HG02852 (cell line): ENCODE data around the gene TEKT1.
"Not testable (repeated sequence)": the region's sequence is repeated elsewhere in the genome, so short reads cannot be mapped to it uniquely, and the experiment has no call there.

Source experiments
- ATAC-seq: cut with Tn5 transposase; IDR thresholded peaks from one replicate; pipeline ENCODE4 v1.9.1; 2021; ENCODE audit warnings: mild to moderate bottlenecking, moderate library complexity; ENCODE audit not compliant: unreplicated experiment

Gene TEKT1

GRCh38 chr17:6816368-6816767, 15.2 kb downstream of the TEKT1 start:
- ATAC-seq: not testable (repeated sequence)

GRCh38 chr17:6815775-6816174, 15.8 kb downstream of the TEKT1 start:
- ATAC-seq: no peak

DNA sequence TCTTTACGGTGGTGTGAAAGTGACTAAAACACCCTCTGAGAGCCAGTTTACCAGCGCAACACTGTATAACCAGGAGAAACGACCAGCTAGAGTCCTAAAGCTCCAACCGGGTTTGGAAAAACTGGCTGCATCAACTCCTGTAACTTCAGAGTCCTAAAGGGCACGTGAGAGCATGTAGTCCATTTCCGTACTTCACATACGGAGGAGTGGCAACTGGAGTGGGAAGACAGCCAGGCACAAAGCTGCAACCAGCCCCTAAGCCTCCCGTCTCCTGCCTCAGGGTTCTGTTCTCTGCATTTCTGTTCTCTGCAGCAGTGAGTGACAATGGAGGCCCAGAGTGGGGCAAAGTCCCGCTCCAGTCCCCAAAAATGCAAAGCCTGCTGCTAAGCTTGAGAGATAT, 19.2 kb downstream of the TEKT1 start:
- no peak for ATAC-seq

- no peak for ATAC-seq
Measured at GRCh38 chr17:6811510-6811909, 20.0 kb downstream of the TEKT1 start.

DNA sequence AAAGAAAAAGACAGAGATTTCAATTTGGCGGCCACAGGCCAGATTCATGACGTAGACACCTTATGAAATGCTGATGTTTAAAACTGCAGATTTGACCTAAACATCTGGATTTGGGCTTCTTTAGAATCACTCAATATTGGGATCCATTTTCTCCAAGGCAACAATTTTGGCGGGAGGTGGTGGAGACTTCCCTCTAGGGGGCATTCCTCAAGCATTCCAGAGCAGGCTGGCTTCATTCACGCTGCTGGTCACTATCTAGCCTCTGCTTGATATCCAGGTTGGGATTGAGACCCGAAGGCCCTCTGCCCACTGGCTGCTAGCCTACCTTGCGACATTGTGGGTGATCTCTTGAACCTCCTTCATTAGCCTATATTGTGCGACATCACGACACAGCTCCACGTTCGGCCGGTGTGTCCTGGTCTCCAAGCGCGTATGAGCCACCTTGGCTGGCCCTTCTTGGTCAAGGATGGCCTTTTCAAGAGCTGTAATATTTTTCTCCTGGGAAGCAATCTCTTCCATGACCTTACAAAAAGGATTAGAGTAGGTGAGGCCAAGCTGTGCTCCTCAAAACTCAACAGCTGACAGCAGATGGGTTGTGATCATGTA, 31.0 kb downstream of the TEKT1 start:
- ATAC-seq: no peak

GRCh38 chr17:6799738-6800137, 31.8 kb downstream of the TEKT1 start:
- ATAC-seq: no peak

DNA sequence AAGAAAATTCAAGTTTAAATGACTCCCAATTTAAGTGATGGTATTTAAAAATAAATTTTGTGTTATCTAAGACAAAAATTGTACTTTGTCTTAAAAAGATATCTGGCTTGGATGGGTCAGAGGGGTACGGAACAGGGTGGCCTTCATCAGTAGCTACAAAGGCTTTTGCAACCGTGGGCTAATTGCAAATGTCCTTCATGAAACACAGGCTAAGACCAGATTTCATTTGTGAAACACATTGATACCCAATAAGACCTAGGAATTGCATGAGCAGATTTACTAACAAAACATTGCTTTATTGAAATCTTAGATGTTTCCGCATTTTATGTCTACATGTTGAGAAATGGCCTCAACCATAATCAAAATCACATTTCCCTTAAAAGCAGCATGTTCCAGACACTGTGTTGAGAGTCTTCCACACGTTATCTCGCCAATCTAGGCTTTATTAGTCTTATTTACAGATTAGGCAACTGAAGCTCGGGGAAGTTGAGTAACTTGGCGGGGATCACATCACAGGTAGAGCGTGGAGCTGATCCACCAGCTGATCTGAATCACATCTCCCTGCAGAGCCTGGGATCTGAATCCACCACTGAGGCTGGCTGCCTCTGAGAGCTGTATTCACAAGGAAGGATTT, 33.7 kb downstream of the TEKT1 start:
- ATAC-seq: no peak

DNA sequence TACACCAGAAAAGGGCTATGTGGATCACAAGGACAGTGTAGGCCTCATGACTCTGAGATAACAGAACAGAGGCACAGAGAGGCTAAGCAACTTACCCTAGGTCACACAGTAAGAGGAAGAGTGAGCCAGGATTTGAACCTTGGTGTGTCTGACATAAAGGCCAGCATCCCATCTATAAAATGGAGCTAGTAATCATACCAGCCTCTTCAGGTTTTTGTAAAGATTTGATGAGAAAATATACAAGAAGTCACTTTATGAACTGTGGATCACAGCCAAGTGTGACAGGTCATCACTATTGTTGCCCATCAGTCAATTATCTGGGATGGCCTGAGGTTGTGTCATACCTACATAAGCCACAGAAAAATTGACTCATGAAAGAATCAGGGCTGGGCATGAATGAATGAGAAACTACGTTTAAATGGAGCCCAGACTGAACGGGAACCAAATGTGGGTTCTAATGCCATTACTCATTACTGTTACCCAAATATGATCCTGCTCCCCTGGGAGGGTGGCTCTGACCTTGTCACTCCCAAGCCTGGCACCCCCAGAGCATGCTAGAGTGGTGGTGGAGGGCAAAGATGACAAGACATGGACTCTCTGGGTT, 34.5 kb downstream of the TEKT1 start:
- ATAC-seq: no peak

DNA sequence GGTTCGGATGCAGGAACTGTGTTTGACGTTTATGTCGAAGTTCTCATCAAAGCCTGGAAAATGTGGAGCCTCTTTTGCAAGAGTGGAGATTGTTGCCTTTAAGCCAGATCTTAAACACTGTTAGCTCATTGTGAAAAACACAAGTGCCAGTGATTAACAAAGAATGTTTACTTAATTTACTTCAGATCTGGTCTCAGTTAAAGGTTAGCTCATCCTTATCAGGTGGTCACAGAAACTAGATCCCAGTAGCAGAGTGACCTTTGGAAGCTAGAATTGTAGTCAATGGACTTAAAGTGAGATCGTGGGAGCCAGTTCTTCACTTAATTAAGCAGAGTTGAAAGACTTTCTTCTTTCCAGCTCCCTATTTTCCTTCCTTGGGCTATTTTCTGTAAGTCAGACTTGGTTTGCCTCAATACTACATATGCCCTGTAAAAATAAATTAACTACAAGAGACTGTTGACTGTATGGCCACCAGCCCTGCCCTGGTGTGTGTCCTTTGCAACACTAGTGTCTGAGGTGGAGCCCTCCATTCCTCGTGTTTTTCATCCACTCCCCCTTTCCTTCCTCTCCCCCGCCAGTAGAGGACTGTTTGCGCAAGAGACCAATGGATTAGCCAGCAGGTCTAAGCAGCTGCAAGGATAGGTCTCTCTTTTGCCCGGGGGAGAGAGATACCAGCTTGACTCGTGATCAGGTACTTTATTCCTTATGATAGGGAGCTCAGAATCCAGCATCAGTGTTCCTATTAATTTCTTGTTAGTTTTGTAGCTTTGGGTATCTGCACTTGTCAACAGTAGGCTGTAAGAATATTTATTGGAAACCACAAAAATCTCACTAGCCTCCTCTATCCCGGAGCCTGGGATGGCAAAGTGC, 35.3 kb downstream of the TEKT1 start:
- ATAC-seq: no peak

DNA sequence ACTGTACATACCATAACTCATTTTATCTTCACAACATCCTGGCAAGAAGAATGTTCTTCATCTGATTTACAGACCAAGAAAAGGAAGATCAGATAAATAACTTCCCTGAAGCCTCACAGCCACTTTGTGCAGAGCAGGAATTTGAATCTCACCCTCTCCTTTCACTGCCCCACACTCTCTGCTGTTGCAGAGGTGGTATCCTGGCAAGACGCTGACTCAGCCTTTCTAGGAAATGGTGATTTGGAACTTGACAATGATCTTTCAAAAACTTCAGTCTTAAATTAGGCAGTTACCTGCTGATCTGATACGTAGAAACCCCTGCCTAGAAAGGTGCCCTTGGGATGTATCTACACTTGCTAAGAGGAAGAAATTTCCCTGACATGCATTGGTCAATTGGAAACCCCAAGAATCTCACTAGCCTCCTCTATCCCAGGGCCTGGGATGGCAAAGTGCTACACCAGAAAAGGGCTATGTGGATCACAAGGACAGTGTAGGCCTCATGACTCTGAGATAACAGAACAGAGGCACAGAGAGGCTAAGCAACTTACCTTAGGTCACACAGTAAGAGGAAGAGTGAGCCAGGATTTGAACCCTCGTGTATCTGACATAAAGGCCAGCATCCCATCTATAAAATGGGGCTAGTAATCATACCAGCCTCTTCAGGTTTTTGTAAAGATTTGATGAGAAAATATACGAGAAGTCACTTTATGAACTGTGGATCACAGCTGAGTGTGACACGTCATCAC, 37.6 kb downstream of the TEKT1 start:
- ATAC-seq: no peak

DNA sequence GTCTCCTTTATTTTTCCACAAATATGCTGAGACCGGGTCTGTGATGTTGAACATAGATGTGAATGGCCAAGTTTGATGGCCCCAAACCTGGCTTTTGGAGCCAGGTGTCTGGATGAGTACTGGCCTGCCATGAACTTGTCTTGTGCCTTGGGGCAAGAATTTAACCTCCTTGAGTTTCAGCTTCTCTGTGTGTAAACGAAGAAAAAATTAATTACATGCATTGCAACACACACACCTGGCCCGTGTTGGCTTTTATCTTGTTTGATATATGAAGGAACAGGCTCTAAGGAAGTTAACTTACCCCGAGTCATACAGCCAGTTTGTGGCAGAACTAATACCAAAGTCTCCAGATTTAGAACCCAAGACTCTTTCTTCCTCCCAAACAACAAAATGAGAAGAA, 42.4 kb downstream of the TEKT1 start:
- no peak for ATAC-seq

DNA sequence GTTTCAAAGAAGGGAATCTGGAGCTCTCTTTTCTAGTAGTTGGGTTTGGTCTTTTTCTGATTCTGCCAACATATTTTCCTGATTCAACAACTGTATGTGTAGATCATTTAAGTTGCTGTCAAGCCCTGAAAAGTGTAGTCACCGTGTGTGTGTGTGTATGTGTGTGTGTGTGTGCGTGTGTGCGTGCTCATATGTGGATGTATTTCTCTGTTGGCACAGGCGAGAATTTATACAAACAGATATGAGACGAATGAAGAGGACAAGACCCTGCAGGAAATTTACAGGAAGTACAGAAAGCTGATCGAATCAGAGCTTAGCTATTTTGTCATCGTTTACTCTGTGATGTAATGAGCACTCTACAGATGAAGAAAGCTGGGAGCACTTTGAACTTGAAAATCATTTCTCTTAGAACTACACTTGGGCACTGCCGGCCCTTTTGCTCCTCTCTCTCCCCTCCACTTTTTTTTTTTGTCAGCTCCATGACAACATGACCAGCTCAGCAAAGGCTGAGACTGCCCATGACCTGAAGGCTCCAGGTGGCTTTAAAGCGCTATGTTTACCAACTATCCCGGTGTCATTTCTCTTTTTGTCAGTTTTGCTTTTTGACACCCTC, 44.3 kb downstream of the TEKT1 start:
- ATAC-seq: no peak

DNA sequence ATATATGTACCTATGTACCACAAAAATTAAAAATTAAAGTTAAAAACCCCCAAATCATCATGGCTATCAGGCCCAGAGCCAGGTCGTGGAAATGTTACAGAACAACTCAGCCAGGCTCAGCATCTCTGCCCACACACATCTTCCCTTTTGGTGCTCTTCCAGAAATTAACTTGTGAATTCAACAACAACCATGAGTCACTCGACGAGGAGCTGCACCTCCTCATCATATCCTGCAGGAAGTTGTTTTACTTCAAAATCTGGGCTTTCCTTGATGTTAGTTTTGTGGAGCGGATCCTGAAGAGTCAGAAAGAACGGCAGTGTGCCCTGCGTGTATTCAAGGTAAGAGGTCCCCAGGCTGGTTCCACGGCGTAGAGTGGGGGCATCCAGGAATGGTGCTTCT, 44.9 kb downstream of the TEKT1 start:
- no peak for ATAC-seq

DNA sequence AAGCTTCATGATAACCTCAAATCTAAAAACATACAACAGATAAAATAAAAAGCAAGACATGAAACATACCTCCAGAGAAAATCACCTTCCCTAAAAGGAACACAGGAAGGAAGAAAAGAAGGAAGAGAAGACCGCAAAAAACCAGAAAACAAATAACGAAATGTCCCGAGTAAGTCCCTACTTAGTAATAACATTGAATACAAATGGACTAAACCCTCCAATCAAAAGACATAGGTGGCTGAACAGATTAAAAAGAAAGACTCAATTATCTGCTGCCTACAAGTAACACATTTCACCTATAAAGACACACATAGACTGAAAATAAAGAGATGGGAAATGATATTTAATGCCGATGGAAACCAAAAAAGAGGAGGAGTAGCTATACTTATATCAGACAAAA, 49.3 kb downstream of the TEKT1 start:
- no peak for ATAC-seq

GRCh38 chr17:6780886-6781285, 50.6 kb downstream of the TEKT1 start:
- no peak for ATAC-seq

DNA sequence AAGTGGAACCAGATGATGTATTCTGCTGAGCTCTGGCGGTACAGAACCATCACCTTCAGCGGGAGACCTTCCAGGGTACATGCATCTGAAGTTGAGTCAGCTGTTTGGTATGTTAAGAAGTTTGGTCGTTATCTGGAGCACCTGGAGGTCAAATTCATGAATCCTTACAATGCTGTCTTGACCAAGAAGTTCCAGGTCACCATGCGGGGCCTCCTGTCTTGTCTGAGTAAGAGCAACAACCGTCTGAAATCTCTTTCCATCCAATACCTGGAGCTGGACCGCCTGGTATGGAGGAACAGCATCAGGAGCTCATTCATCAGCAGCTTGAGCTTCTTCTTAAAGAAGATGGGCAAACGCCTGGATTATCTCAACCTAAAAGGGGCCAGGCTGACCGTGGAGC, 51.5 kb downstream of the TEKT1 start:
- no peak for ATAC-seq

- no peak for ATAC-seq
Measured at GRCh38 chr17:6779411-6779810, 52.1 kb downstream of the TEKT1 start.

GRCh38 chr17:6775871-6776405, 55.6 kb downstream of the TEKT1 start, which contains the start of gene FBXO39:
TSS of gene FBXO39 (plus strand) at chr17:6776215. CDS start at chr17:6779869, 3,654 bp downstream.
- no peak for ATAC-seq

DNA sequence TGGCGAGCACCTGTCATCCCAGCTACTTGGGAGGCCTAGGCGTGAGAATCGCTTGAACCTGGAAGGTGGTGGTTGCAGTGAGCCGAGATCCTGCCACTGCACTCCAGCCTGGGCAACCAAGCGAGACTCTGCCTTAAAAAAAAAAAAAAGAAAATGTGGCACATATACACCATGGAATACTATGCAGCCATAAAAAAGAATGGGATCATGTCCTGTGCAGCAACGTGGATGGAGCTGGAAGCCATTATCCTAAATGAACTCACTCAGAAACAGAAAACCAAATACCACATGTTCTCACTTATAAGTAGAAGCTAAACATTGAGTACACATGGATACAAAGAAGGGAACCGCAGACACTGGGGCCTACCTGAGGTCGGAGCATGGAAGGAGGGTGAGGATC, 56.6 kb downstream of the TEKT1 start:
- ATAC-seq: not testable (repeated sequence)

GRCh38 chr17:6772016-6772415, 59.5 kb downstream of the TEKT1 start:
- ATAC-seq: no peak
